HCT116 (cell line): ENCODE results near the gene ICAM2. TPM values are rescaled to one million over a fixed set of nuclear protein-coding genes. Genes with fewer than 3 reads are reported as not detected.
A peak's percentile ranks its signal among the peaks of the same experiment; 100 is the strongest.

ENCODE experiments used
- ATAC-seq: fragments of 200-7000 bp; cut with Tn5 transposase; 2 replicates; pipeline ENCODE4 v1.9.1; 2020; ENCODE audit warnings: mild to moderate bottlenecking, moderate library complexity
- BruUV-seq: library from RNA; stranded (reverse); fragments of 400-500 nt; replicated peaks from 2 replicates; lab custom pipeline; 2021; lab: Mats Ljungman, UMichigan
- CTCF ChIA-PET: fragments of 300-600 bp; sonication (Branson Sonifier 250); formaldehyde crosslinking; loops from one replicate; lab custom pipeline; 2021; ENCODE audit warnings: antibody characterized with exemption; lab: Charles Lee
- POLR2A ChIA-PET: fragments of 300-600, 350-600 bp; sonication (Branson Sonifier 250); formaldehyde crosslinking; loops from one replicate; lab custom pipeline; 2021; ENCODE audit warnings: antibody characterized with exemption; lab: Charles Lee
- RAD21 ChIA-PET, 2 experiments: fragments of 300-600 bp; sonication (Branson Sonifier 250); formaldehyde crosslinking; loops; one replicate each; lab custom pipeline; 2023; ENCODE audit warnings: low total read pairs in 2 of 2; ENCODE audit not compliant: uncharacterized antibody in 2 of 2, unreplicated experiment in 2 of 2, low non-redundant PET in 1 of 2; lab: Charles Lee
- DNase-seq: peaks from one replicate; pipeline ENCODE4 v3.0.0-alpha.2; 2010; ENCODE audit warnings: low read depth, low spot score
- H2AFZ ChIP-seq: fragments of 200-600 bp; shearing (Covaris generic), sonication (generic); 2 replicates; pipeline ENCODE4 v1.6.1; 2017; ENCODE audit warnings: low read depth, mixed run types, mixed read lengths, antibody characterized with exemption, low read length; ENCODE audit not compliant: poor library complexity, severe bottlenecking
- H3K27ac ChIP-seq: 2 replicates; pipeline ENCODE4 v1.5.1; 2012; ENCODE audit warnings: low read depth, low read length
- H3K27me3 ChIP-seq: fragments of 200-600 bp; sonication (generic); 2 replicates; pipeline ENCODE4 v1.6.1; 2016; ENCODE audit warnings: mixed run types, low read length, mixed read lengths; ENCODE audit not compliant: insufficient read depth
- H3K36me3 ChIP-seq, 2 experiments: fragments of 200-500 bp in 1 of 2; fragments of 200-600 bp in 1 of 2; sonication (Bioruptor generic) in 1 of 2; sonication (generic) in 1 of 2; 2 replicates each; pipeline versions ENCODE4 v1.5.1 to v1.6.1; 2014 to 2016; ENCODE audit warnings: low read length in 2 of 2, inconsistent platforms in 1 of 2, mixed read lengths in 1 of 2, mixed run types in 1 of 2; ENCODE audit not compliant: insufficient read depth in 2 of 2, control insufficient read depth in 1 of 2
- H3K4me1 ChIP-seq, 2 experiments: fragments of 200-600 bp in 1 of 2; sonication (generic) in 1 of 2; 2 replicates each; pipeline versions ENCODE4 v1.5.1 to v1.6.1; 2012 to 2017; ENCODE audit warnings: low read length in 2 of 2, inconsistent platforms in 1 of 2, mild to moderate bottlenecking in 1 of 2, mixed read lengths in 1 of 2, mixed run types in 1 of 2, moderate library complexity in 1 of 2; ENCODE audit not compliant: insufficient read depth in 2 of 2, control insufficient read depth in 1 of 2
- H3K4me2 ChIP-seq: fragments of 200-600 bp; sonication (generic); 2 replicates; pipeline ENCODE4 v1.6.1; 2017; ENCODE audit warnings: mixed run types, low read length, mixed read lengths
- H3K4me3 ChIP-seq, 2 experiments: fragments of 200-600 bp in 1 of 2; sonication (generic) in 1 of 2; replicated peaks in 1 of 2; 2 replicates each; pipeline ENCODE4 v1.5.1; 2011 to 2016; ENCODE audit warnings: low read length in 2 of 2, control low read depth in 1 of 2, low read depth in 1 of 2, mild to moderate bottlenecking in 1 of 2, mixed read lengths in 1 of 2, mixed run types in 1 of 2
- H3K79me2 ChIP-seq: fragments of 200-600 bp; sonication (generic); 2 replicates; pipeline ENCODE4 v1.6.1; 2017; ENCODE audit warnings: mild to moderate bottlenecking, mixed run types, low read length, moderate library complexity, mixed read lengths; ENCODE audit not compliant: insufficient read depth
- H3K9ac ChIP-seq: fragments of 200-600 bp; sonication (generic); 2 replicates; pipeline ENCODE4 v1.6.1; 2016; ENCODE audit warnings: low read length, mixed read lengths
- H3K9me2 ChIP-seq: fragments of 200-600 bp; sonication (generic), shearing (Covaris generic); 2 replicates; pipeline ENCODE4 v1.6.1; 2017; ENCODE audit warnings: mixed run types, mild to moderate bottlenecking, moderate library complexity; ENCODE audit not compliant: insufficient read depth
- H3K9me3 ChIP-seq, 2 experiments: fragments of 200-500 bp in 1 of 2; fragments of 200-600 bp in 1 of 2; sonication (Bioruptor generic) in 1 of 2; sonication (generic) in 1 of 2; 2 replicates each; pipeline ENCODE4 v1.6.1; 2014 to 2017; ENCODE audit warnings: low read length in 2 of 2, mixed read lengths in 2 of 2, inconsistent platforms in 1 of 2, low read depth in 1 of 2, mild to moderate bottlenecking in 1 of 2, mixed run types in 1 of 2, moderate library complexity in 1 of 2; ENCODE audit not compliant: control insufficient read depth in 1 of 2, insufficient read depth in 1 of 2
- H4K20me1 ChIP-seq: fragments of 200-600 bp; sonication (generic), shearing (Covaris generic); 2 replicates; pipeline ENCODE4 v1.6.1; 2017; ENCODE audit warnings: mixed run types, mild to moderate bottlenecking, moderate library complexity; ENCODE audit not compliant: insufficient read depth
- CBX3 ChIP-seq: IDR thresholded peaks from 2 replicates; pipeline ENCODE4 v1.6.1; 2012; ENCODE audit warnings: low read depth
- CEBPB ChIP-seq: IDR thresholded peaks from 2 replicates; pipeline ENCODE4 v1.6.1; 2012; ENCODE audit warnings: low read depth
- EGR1 ChIP-seq: IDR thresholded peaks from 2 replicates; pipeline ENCODE4 v1.6.1; 2012; ENCODE audit warnings: low read depth
- ELF1 ChIP-seq: IDR thresholded peaks from 2 replicates; pipeline ENCODE4 v1.6.1; 2012; ENCODE audit warnings: low read depth, borderline replicate concordance
- EZH2phosphoT487 ChIP-seq: fragments of 200-600 bp; IDR thresholded peaks from 2 replicates; pipeline ENCODE4 v1.6.1; 2018; ENCODE audit warnings: antibody characterized with exemption, borderline replicate concordance
- FOSL1 ChIP-seq: IDR thresholded peaks from 2 replicates; pipeline ENCODE4 v1.6.1; 2012; ENCODE audit warnings: low read depth
- JUND ChIP-seq: IDR thresholded peaks from 2 replicates; pipeline ENCODE4 v1.6.1; 2012
- POLR2A ChIP-seq: IDR thresholded peaks from 2 replicates; pipeline ENCODE4 v1.7.0; 2011; ENCODE audit warnings: borderline replicate concordance; ENCODE audit not compliant: insufficient read depth, insufficient read length; ENCODE audit errors: extremely low read depth
- POLR2AphosphoS5 ChIP-seq: IDR thresholded peaks from 2 replicates; pipeline ENCODE4 v1.6.1; 2011; ENCODE audit warnings: mild to moderate bottlenecking, low read depth, low read length, moderate library complexity
- SP1 ChIP-seq: IDR thresholded peaks from 2 replicates; pipeline ENCODE4 v1.6.1; 2012; ENCODE audit warnings: low read depth
- SRF ChIP-seq: IDR thresholded peaks from 2 replicates; pipeline ENCODE4 v1.6.1; 2012; ENCODE audit warnings: low read depth
- TCF7L2 ChIP-seq: IDR thresholded peaks from 2 replicates; pipeline ENCODE4 v1.7.0; 2011; ENCODE audit warnings: borderline replicate concordance, inconsistent platforms; ENCODE audit not compliant: insufficient read depth, insufficient read length; ENCODE audit errors: extremely low read depth
- ZFX ChIP-seq: fragments of 450-650 bp; IDR thresholded peaks from 2 replicates; pipeline ENCODE4 v1.6.1; 2017
- intact Hi-C: fragments of 100-400 bp; cut with micrococcal nuclease; formaldehyde crosslinking; loops from 2 replicates; pipeline ENCODE4 v1.10.0; 2022
- total RNA-seq: library from RNA; stranded (reverse); gene quantifications from one replicate; pipeline ENCODE4 v1.2.1, GENCODE V29; 2021; ENCODE audit not compliant: unreplicated experiment
- TF ChIP-seq, protein P1 (sequence below): IDR thresholded peaks from 2 replicates; pipeline ENCODE4 v1.6.1; 2012
- TF ChIP-seq, protein P2 (sequence below): IDR thresholded peaks from 2 replicates; pipeline ENCODE4 v1.6.1; 2012; ENCODE audit warnings: low read depth
- TF ChIP-seq, protein P3 (sequence below): IDR thresholded peaks from 2 replicates; pipeline ENCODE4 v1.6.1; 2011; ENCODE audit warnings: mild to moderate bottlenecking, low read length, moderate library complexity; ENCODE audit not compliant: insufficient replicate concordance; ENCODE audit errors: extremely low read depth

Gene ICAM2
- total RNA-seq, 1 experiment from 2014 or later: 0.61 TPM

DNA sequence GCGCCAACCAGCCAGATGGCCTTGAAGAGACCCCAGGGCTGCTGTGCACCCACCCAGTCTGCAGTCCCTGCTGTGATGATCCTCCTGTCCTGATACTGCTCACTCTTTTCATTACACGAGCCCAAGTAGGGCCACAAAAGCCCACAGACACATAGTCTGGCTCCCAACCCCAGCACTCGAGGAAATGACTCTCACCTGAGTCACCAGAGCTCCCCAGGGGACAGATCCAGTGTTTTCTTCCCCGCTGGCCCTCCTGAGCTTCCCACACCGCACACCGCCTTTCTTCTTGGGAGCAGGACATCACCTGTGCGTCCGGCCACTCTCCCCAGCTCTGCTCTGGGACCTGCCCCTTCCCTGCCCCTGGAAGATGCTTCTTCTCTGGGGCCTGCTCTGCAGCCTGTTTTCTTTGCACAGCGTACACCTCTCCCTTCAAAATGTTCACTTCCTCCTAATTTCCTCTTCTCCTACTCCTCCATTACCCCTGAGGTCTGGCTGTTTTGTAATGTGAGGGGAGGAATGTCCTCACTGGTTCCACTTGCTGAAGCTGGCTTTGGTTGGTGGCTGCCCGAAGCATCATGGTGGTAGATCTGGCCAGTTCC is 45.7 kb downstream of the ICAM2 start:
- POLR2A ChIA-PET: interaction anchor here (1.0 kb wide), 1 partner anchor 13 kb away, joined by 4 read pairs; no protein-coding TSS in a partner anchor
- H3K4me2 ChIP-seq: peak overlapping the region; percentile 78
- peak; percentile 84 for ATAC-seq

More for the DNA sequence above, 45.7 kb downstream of the ICAM2 start:
- no peaks in the 10 kb centered on the region for H3K36me3 ChIP-seq
- ChIA-PET CTCF (interaction anchor here (1.0 to 2.3 kb wide), 10 partner anchors 11 to 159 kb away, joined by 3 to 10 read pairs (median 4); no protein-coding TSS in a partner anchor), RAD21 (interaction anchor here (0.6 to 1.4 kb wide), 3 partner anchors 13 to 55 kb away, joined by 3 to 6 read pairs (median 5); partner anchors contain the start of gene GH1 (in 1 of the 2))
- peak overlapping the region; percentile 46 for H3K27ac ChIP-seq
- no peak overlapping the region for H2AFZ ChIP-seq
- H3K27me3 ChIP-seq: no peaks in the 10 kb centered on the region
- H3K9me3 ChIP-seq: no peaks in the 10 kb centered on the region
- H3K9ac ChIP-seq: peak overlapping the region; percentile 32
- BruUV-seq: no TSS peak
- intact Hi-C loops: no loop called here
- peak overlapping the region; percentile 23 to 44 for H3K4me3 ChIP-seq
- H3K9me2 ChIP-seq: no peaks in the 10 kb centered on the region
- no peaks in the 10 kb centered on the region for H3K79me2 ChIP-seq
- DNase-seq: peak; percentile 57
- TF ChIP-seq POLR2AphosphoS5 (no peak), FOSL1 (peak; percentile 98), EZH2phosphoT487 (no peak), SP1 (peak; percentile 66), SRF (no peak), POLR2A (no peak), ELF1 (no peak), CEBPB (no peak), CBX3 (no peak), EGR1 (no peak), TCF7L2 (peak; percentile 65), ZFX (no peak), JUND (no peak)
- TF ChIP-seq, protein P1, sequence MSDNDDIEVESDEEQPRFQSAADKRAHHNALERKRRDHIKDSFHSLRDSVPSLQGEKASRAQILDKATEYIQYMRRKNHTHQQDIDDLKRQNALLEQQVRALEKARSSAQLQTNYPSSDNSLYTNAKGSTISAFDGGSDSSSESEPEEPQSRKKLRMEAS: peak; percentile 58; the same call in 1 of the 2 replicates
- TF ChIP-seq, protein P2, sequence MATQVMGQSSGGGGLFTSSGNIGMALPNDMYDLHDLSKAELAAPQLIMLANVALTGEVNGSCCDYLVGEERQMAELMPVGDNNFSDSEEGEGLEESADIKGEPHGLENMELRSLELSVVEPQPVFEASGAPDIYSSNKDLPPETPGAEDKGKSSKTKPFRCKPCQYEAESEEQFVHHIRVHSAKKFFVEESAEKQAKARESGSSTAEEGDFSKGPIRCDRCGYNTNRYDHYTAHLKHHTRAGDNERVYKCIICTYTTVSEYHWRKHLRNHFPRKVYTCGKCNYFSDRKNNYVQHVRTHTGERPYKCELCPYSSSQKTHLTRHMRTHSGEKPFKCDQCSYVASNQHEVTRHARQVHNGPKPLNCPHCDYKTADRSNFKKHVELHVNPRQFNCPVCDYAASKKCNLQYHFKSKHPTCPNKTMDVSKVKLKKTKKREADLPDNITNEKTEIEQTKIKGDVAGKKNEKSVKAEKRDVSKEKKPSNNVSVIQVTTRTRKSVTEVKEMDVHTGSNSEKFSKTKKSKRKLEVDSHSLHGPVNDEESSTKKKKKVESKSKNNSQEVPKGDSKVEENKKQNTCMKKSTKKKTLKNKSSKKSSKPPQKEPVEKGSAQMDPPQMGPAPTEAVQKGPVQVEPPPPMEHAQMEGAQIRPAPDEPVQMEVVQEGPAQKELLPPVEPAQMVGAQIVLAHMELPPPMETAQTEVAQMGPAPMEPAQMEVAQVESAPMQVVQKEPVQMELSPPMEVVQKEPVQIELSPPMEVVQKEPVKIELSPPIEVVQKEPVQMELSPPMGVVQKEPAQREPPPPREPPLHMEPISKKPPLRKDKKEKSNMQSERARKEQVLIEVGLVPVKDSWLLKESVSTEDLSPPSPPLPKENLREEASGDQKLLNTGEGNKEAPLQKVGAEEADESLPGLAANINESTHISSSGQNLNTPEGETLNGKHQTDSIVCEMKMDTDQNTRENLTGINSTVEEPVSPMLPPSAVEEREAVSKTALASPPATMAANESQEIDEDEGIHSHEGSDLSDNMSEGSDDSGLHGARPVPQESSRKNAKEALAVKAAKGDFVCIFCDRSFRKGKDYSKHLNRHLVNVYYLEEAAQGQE: no peak
- TF ChIP-seq, protein P3, sequence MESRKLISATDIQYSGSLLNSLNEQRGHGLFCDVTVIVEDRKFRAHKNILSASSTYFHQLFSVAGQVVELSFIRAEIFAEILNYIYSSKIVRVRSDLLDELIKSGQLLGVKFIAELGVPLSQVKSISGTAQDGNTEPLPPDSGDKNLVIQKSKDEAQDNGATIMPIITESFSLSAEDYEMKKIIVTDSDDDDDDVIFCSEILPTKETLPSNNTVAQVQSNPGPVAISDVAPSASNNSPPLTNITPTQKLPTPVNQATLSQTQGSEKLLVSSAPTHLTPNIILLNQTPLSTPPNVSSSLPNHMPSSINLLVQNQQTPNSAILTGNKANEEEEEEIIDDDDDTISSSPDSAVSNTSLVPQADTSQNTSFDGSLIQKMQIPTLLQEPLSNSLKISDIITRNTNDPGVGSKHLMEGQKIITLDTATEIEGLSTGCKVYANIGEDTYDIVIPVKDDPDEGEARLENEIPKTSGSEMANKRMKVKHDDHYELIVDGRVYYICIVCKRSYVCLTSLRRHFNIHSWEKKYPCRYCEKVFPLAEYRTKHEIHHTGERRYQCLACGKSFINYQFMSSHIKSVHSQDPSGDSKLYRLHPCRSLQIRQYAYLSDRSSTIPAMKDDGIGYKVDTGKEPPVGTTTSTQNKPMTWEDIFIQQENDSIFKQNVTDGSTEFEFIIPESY: no peak
- TF ChIP-seq, all 23 proteins: peak for 4
- Histone ChIP-seq H4K20me1 (no peaks in the 10 kb centered on the region), H3K4me1 (peaks cover 23 to 43% of the 10 kb centered on the region in 2 experiments)
